ENCODE results near the gene RNF181. TPM values are rescaled to one million over a fixed set of nuclear protein-coding genes. Genes with fewer than 3 reads are reported as not detected.

RNF181 gene
- total RNA-seq (100 to 1,000 TPM in 1 of 2 donors, 10 to 100 TPM in 1; 90.2 to 105 TPM), polyA plus RNA-seq (100 to 1,000 TPM; 265 to 296 TPM)
- long read RNA-seq, donor 1, transcript RNF181-201 (5 exons, 569 nt), result major isoform, 48 of 72 reads
- long read RNA-seq, donor 1, partial matches to known transcripts, result 16 of 72 reads
- long read RNA-seq, donor 1, other reads (novel, unspliced or antisense), result 6 of 72 reads
- long read RNA-seq, donor 2, transcript RNF181-201 (5 exons, 569 nt), result major isoform, 43 of 54 reads
- long read RNA-seq, donor 2, partial matches to known transcripts, result 5 of 54 reads
- long read RNA-seq, donor 2, other reads (novel, unspliced or antisense), result 5 of 54 reads
- long read RNA-seq, donor 3, transcript RNF181-201 (5 exons, 569 nt), result major isoform, 31 of 37 reads
- long read RNA-seq, donor 3, partial matches to known transcripts, result 0 of 37 reads
- long read RNA-seq, donor 3, other reads (novel, unspliced or antisense), result 0 of 37 reads
- long read RNA-seq, donor 4, transcript RNF181-201 (5 exons, 569 nt), result major isoform, 22 of 23 reads
- long read RNA-seq, donor 4, partial matches to known transcripts, result 0 of 23 reads
- long read RNA-seq, donor 4, other reads (novel, unspliced or antisense), result 0 of 23 reads
- long read RNA-seq, donor 5, transcript RNF181-201 (5 exons, 569 nt), result major isoform, 83 of 104 reads
- long read RNA-seq, donor 5, partial matches to known transcripts, result 6 of 104 reads
- long read RNA-seq, donor 5, other reads (novel, unspliced or antisense), result 9 of 104 reads

GRCh38 chr2:85595301-85596025 is at the start of gene RNF181:
Gene RNF181, plus strand, starts transcription at chr2:85595745. Its CDS starts 19 bp downstream, at chr2:85595764.
- Histone ChIP-seq H3K4me1 (ENCODE audit: control insufficient read depth in 5 of 5, insufficient read depth in 5 of 5, low read length in 5 of 5) (peaks cover 9 to 27% (median 23%) of the 10 kb centered on the region in 5 donors), H3K4me3 (peak within 1 kb of the TSS; percentile 77), H3K27ac (ENCODE audit: low read depth in 1 of 2, low read length in 1 of 2) (peak within 1 kb of the TSS; percentile 89 to 93), H3K9ac (ENCODE audit: insufficient read depth in 1 of 2, low read length in 2 of 2) (peak within 1 kb of the TSS; percentile 80 to 88), H3K36me3 (ENCODE audit: control insufficient read depth in 4 of 4, insufficient read depth in 4 of 4, low read length in 4 of 4) (peaks cover 0 to 39% (median 12%) of the 10 kb centered on the region in 4 donors), H3K9me3 (ENCODE audit: control insufficient read depth in 4 of 4, insufficient read depth in 3 of 4, low read length in 3 of 4) (no peaks in the 10 kb centered on the region), H3K27me3 (ENCODE audit: control insufficient read depth in 3 of 3, insufficient read depth in 3 of 3, low read length in 2 of 3) (no peaks in the 10 kb centered on the region)
- peak; percentile 97 to 100 (median 99) for DNase-seq
- ATAC-seq (ENCODE audit: insufficient read depth, low FRiP score), result peak; percentile 96
- WGBS, 2 donors, result 0% methylated on average over 47 of the region's 47 CpGs
- TF ChIP-seq CTCF (IDR thresholded peaks at IDR 0.05; ENCODE audit: control extremely low read depth, extremely low read depth), result no peak

GRCh38 chr2:85545780-85546240 is 49.7 kb upstream of the RNF181 start:
- Histone ChIP-seq H3K9ac (ENCODE audit: insufficient read depth in 1 of 2, low read length in 2 of 2) (no peak overlapping the region), H3K4me3 (no peak overlapping the region), H3K27me3 (ENCODE audit: control insufficient read depth in 3 of 3, insufficient read depth in 3 of 3, low read length in 2 of 3) (no peaks in the 10 kb centered on the region), H3K36me3 (ENCODE audit: control insufficient read depth in 4 of 4, insufficient read depth in 4 of 4, low read length in 4 of 4) (peaks cover 29 to 50% (median 36%) of the 10 kb centered on the region in 4 donors), H3K4me1 (ENCODE audit: control insufficient read depth in 5 of 5, insufficient read depth in 5 of 5, low read length in 5 of 5) (peaks cover 0 to 8% (median 2%) of the 10 kb centered on the region in 5 donors), H3K9me3 (ENCODE audit: control insufficient read depth in 4 of 4, insufficient read depth in 3 of 4, low read length in 3 of 4) (no peaks in the 10 kb centered on the region), H3K27ac (ENCODE audit: low read depth in 1 of 2, low read length in 1 of 2) (no peak overlapping the region)
- 87 to 88% methylated on average over 5 of the region's 5 CpGs for WGBS, 2 donors
- no peak for TF ChIP-seq CTCF (IDR thresholded peaks at IDR 0.05; ENCODE audit: control extremely low read depth, extremely low read depth)
- ATAC-seq (ENCODE audit: insufficient read depth, low FRiP score) (no peak), DNase-seq (no peak)

- TF ChIP-seq CTCF (IDR thresholded peaks at IDR 0.05; ENCODE audit: control extremely low read depth, extremely low read depth), result no peak
- no peaks in the 10 kb centered on the region for H3K27me3 ChIP-seq (ENCODE audit: control insufficient read depth in 3 of 3, insufficient read depth in 3 of 3, low read length in 2 of 3)
- no peak overlapping the region for H3K4me3 ChIP-seq
- H3K27ac ChIP-seq (ENCODE audit: low read depth in 1 of 2, low read length in 1 of 2), result no peak overlapping the region
- no peak for ATAC-seq (ENCODE audit: insufficient read depth, low FRiP score)
- H3K9me3 ChIP-seq (ENCODE audit: control insufficient read depth in 4 of 4, insufficient read depth in 3 of 4, low read length in 3 of 4), result no peaks in the 10 kb centered on the region
- no peak for DNase-seq
- H3K4me1 ChIP-seq (ENCODE audit: control insufficient read depth in 5 of 5, insufficient read depth in 5 of 5, low read length in 5 of 5), result peaks cover 0 to 2% (median 0%) of the 10 kb centered on the region in 5 donors
- peaks cover 25 to 51% (median 32%) of the 10 kb centered on the region in 4 donors for H3K36me3 ChIP-seq (ENCODE audit: control insufficient read depth in 4 of 4, insufficient read depth in 4 of 4, low read length in 4 of 4)
- WGBS, 2 donors, result 93 to 96% methylated on average over 1 of the region's 1 CpG
- H3K9ac ChIP-seq (ENCODE audit: insufficient read depth in 1 of 2, low read length in 2 of 2), result no peak overlapping the region
Measured at GRCh38 chr2:85547089-85547858, 48.3 kb upstream of the RNF181 start.
